ENCODE measurements around the gene ME3.
A peak's percentile ranks its signal among the peaks of the same experiment; 100 is the strongest.

ME3 gene

GRCh38 chr11:86617502-86617901 is 54.9 kb downstream of the ME3 start:
- DNase-seq, result peak; percentile 54

- DNase-seq, result no peak
Observed at GRCh38 chr11:86615487-86615886, 56.9 kb downstream of the ME3 start.

GRCh38 chr11:86610559-86611341 is 61.7 kb downstream of the ME3 start:
- DNase-seq, result no peak

GRCh38 chr11:86608251-86608799 is 64.1 kb downstream of the ME3 start:
- peak; percentile 75 for DNase-seq

GRCh38 chr11:86606836-86607481 is 65.5 kb downstream of the ME3 start:
- DNase-seq, result peak; percentile 67

- DNase-seq, result no peak
Observed at GRCh38 chr11:86606270-86606835, 66.1 kb downstream of the ME3 start.

- DNase-seq, result peak; percentile 52
Observed at GRCh38 chr11:86596861-86597586, 75.4 kb downstream of the ME3 start.

- no peak for DNase-seq
Observed at GRCh38 chr11:86595955-86596354, 76.5 kb downstream of the ME3 start.

GRCh38 chr11:86595451-86595850 is 77.0 kb downstream of the ME3 start:
- DNase-seq, result no peak

GRCh38 chr11:86594746-86595145 is 77.7 kb downstream of the ME3 start:
- peak; percentile 48 for DNase-seq

GRCh38 chr11:86593833-86594232 is 78.6 kb downstream of the ME3 start:
- no peak for DNase-seq

GRCh38 chr11:86592659-86593451 is 79.6 kb downstream of the ME3 start:
- peak; percentile 88 for DNase-seq

- peak; percentile 68 for DNase-seq
Observed at GRCh38 chr11:86592047-86592591, 80.3 kb downstream of the ME3 start.

GRCh38 chr11:86591631-86592030 is 80.8 kb downstream of the ME3 start:
- DNase-seq, result no peak

- DNase-seq, result no peak
Observed at GRCh38 chr11:86589856-86590589, 82.4 kb downstream of the ME3 start.

GRCh38 chr11:86589204-86589603 is 83.2 kb downstream of the ME3 start:
- DNase-seq, result no peak

- DNase-seq, result no peak
Observed at GRCh38 chr11:86588566-86589090, 83.8 kb downstream of the ME3 start.

GRCh38 chr11:86587264-86588193 is 84.9 kb downstream of the ME3 start:
- no peak for DNase-seq

GRCh38 chr11:86586307-86586706 is 86.1 kb downstream of the ME3 start:
- DNase-seq, result no peak

GRCh38 chr11:86582898-86583297 is 89.5 kb downstream of the ME3 start:
- no peak for DNase-seq
